ENCODE data around the gene INPP5D.

INPP5D gene

GRCh38 chr2:233168445-233168844 lies 108.3 kb downstream of the INPP5D start:
- H3K27me3 ChIP-seq (ENCODE audit: low read length) = no peaks in the 10 kb centered on the region
- H2AFZ ChIP-seq (ENCODE audit: low read depth, low read length, severe bottlenecking) = no peak overlapping the region
- no peaks in the 10 kb centered on the region for H3K79me2 ChIP-seq (ENCODE audit: insufficient read depth, low read length)
- peaks cover 26% of the 10 kb centered on the region for H3K36me3 ChIP-seq (ENCODE audit: low read length)
- H3K4me3 ChIP-seq (ENCODE audit: insufficient read depth, low read length, poor library complexity, severe bottlenecking) = no peak overlapping the region
- no peak for TF ChIP-seq CTCF (IDR thresholded peaks at IDR 0.05; ENCODE audit: insufficient read depth, low read length, poor library complexity, severe bottlenecking)
- TF ChIP-seq EZH2phosphoT487 (conservative IDR thresholded peaks at IDR 0.05; ENCODE audit: low read length) = no peak
- no peaks in the 10 kb centered on the region for H3K9me3 ChIP-seq (ENCODE audit: insufficient read depth, low read length)
- no peak overlapping the region for H3K4me2 ChIP-seq (ENCODE audit: low read depth, low read length, poor library complexity, severe bottlenecking)
- no peaks in the 10 kb centered on the region for H3F3A ChIP-seq (ENCODE audit: insufficient read depth)
- no peak overlapping the region for H3K9ac ChIP-seq (ENCODE audit: low read length)
- no peaks in the 10 kb centered on the region for H4K20me1 ChIP-seq (ENCODE audit: low read depth, low read length)
- no peak overlapping the region for H3K27ac ChIP-seq (ENCODE audit: low read depth, low read length)
- H3K9me2 ChIP-seq (replicated peaks; ENCODE audit: insufficient read depth, low read length) = no peaks in the 10 kb centered on the region

- H3K4me3 ChIP-seq (ENCODE audit: insufficient read depth, low read length, poor library complexity, severe bottlenecking) = no peak overlapping the region
- H3K36me3 ChIP-seq (ENCODE audit: low read length) = peaks cover 25% of the 10 kb centered on the region
- H2AFZ ChIP-seq (ENCODE audit: low read depth, low read length, severe bottlenecking) = no peak overlapping the region
- H3K27me3 ChIP-seq (ENCODE audit: low read length) = no peaks in the 10 kb centered on the region
- H3K79me2 ChIP-seq (ENCODE audit: insufficient read depth, low read length) = no peaks in the 10 kb centered on the region
- H3K9me3 ChIP-seq (ENCODE audit: insufficient read depth, low read length) = no peaks in the 10 kb centered on the region
- no peak overlapping the region for H3K4me2 ChIP-seq (ENCODE audit: low read depth, low read length, poor library complexity, severe bottlenecking)
- H3K27ac ChIP-seq (ENCODE audit: low read depth, low read length) = no peak overlapping the region
- no peaks in the 10 kb centered on the region for H4K20me1 ChIP-seq (ENCODE audit: low read depth, low read length)
- no peaks in the 10 kb centered on the region for H3F3A ChIP-seq (ENCODE audit: insufficient read depth)
- no peak overlapping the region for H3K9ac ChIP-seq (ENCODE audit: low read length)
- TF ChIP-seq CTCF (IDR thresholded peaks at IDR 0.05; ENCODE audit: insufficient read depth, low read length, poor library complexity, severe bottlenecking) (no peak), EZH2phosphoT487 (conservative IDR thresholded peaks at IDR 0.05; ENCODE audit: low read length) (no peak)
- H3K9me2 ChIP-seq (replicated peaks; ENCODE audit: insufficient read depth, low read length) = no peaks in the 10 kb centered on the region
Observed at GRCh38 chr2:233168919-233169318, 108.8 kb downstream of the INPP5D start.

GRCh38 chr2:233171344-233171743 lies 111.2 kb downstream of the INPP5D start:
- Histone ChIP-seq H3K4me2 (ENCODE audit: low read depth, low read length, poor library complexity, severe bottlenecking) (no peak overlapping the region), H3K9ac (ENCODE audit: low read length) (no peak overlapping the region), H3K9me3 (ENCODE audit: insufficient read depth, low read length) (no peaks in the 10 kb centered on the region), H3K79me2 (ENCODE audit: insufficient read depth, low read length) (no peaks in the 10 kb centered on the region), H3K27ac (ENCODE audit: low read depth, low read length) (no peak overlapping the region), H3F3A (ENCODE audit: insufficient read depth) (no peaks in the 10 kb centered on the region), H3K4me3 (ENCODE audit: insufficient read depth, low read length, poor library complexity, severe bottlenecking) (no peak overlapping the region), H3K36me3 (ENCODE audit: low read length) (peaks cover 23% of the 10 kb centered on the region), H2AFZ (ENCODE audit: low read depth, low read length, severe bottlenecking) (no peak overlapping the region), H3K27me3 (ENCODE audit: low read length) (no peaks in the 10 kb centered on the region), H4K20me1 (ENCODE audit: low read depth, low read length) (no peaks in the 10 kb centered on the region), H3K9me2 (replicated peaks; ENCODE audit: insufficient read depth, low read length) (no peaks in the 10 kb centered on the region)
- no peak for TF ChIP-seq CTCF (IDR thresholded peaks at IDR 0.05; ENCODE audit: insufficient read depth, low read length, poor library complexity, severe bottlenecking)
- TF ChIP-seq EZH2phosphoT487 (conservative IDR thresholded peaks at IDR 0.05; ENCODE audit: low read length) = no peak

Measured in SU-DHL-6 (cell line).